H1 (cell line): ENCODE data around the gene CHD3. TPM values are rescaled to one million over a fixed set of nuclear protein-coding genes. Genes with fewer than 3 reads are reported as not detected.

Source experiments
- CBX8 ChIP-seq: fragments of 300-800, 300-1000 bp; sonication (generic); IDR thresholded peaks from 2 replicates; pipeline ENCODE4 v1.7.1; 2016; ENCODE audit warnings: low read depth, low read length, borderline replicate concordance
- EZH2 ChIP-seq: fragments of 200-600 bp; sonication (generic); IDR thresholded peaks from 2 replicates; pipeline ENCODE4 v1.7.1; 2012; ENCODE audit warnings: low read depth, mild to moderate bottlenecking, moderate library complexity, low read length, inconsistent platforms; ENCODE audit not compliant: severe bottlenecking
- JUN ChIP-seq: IDR thresholded peaks from 2 replicates; pipeline ENCODE4 v1.6.1; 2011; ENCODE audit warnings: low read depth, mild to moderate bottlenecking, improper control_type of control experiment, low read length
- SIN3A ChIP-seq, 2 experiments: IDR thresholded peaks in 1 of 2; conservative IDR thresholded peaks in 1 of 2; 2 replicates each; pipeline ENCODE4 v1.6.1; 2011 to 2012; ENCODE audit warnings: low read length in 2 of 2, improper control_type of control experiment in 1 of 2, low read depth in 1 of 2, mild to moderate bottlenecking in 1 of 2
- SP1 ChIP-seq: IDR thresholded peaks from 2 replicates; pipeline ENCODE4 v1.6.1; 2011; ENCODE audit warnings: low read depth, low read length
- polyA plus RNA-seq, 7 experiments: library from polyadenylated mRNA; depleted of rRNA in 3 of 7; stranded (reverse) in 5 of 7; unstranded in 2 of 7; fragments of >200 nt in 5 of 7; fragments of 200-250 nt in 2 of 7; gene quantifications; 1 replicate in 5 of 7; 2 replicates in 1 of 7; 4 replicates in 1 of 7; pipeline versions ENCODE4 v1.2.1 to v1.2.3, GENCODE V29; 2011 to 2013; ENCODE audit warnings: missing spikeins in 2 of 7, mixed read lengths in 2 of 7
- total RNA-seq: library from RNA; stranded (reverse); fragmentation: NEBNext Ultra II Directional; extraction: Animal tissue kit (Norgen Biotek cat#: 25700); gene quantifications from 2 replicates; pipeline ENCODE4 v1.2.1, GENCODE V29; 2021

Gene CHD3
- total and polyA plus RNA-seq, 2 of the 8 experiments (the other 6 are each of a cell fraction or from before 2014, with no cell fraction given) = 12.3 to 12.9 TPM

DNA sequence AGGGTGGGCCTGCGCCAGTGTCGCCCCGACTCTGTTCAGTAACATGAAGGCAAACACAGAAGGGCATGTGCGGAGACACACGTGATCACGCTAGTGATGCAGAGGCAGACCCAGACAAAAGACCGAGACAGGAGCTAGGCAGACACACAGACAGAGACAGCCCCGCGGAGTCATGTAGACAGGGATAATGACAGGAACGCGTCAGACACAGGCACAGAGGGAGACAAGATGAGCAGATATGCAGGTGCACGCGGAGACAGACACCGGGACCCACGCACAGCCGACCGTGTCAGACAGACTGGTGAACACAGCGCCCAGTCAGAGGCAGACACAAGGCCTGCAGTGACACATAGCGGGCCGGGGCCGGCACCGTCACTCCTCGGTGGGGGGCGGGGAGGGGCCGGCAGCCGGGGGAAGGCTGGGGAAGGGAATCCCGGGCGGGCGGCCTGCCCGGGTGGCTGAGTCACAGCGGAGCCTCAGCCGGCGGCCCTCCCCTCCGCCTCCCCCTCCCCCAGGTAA, 47.1 kb upstream of the CHD3 start (continued):
- no peak for TF ChIP-seq JUN
- peak; percentile 13 for TF ChIP-seq EZH2
- TF ChIP-seq CBX8 = no peak
- TF ChIP-seq SP1 = no peak
- peak; percentile 31 to 35; a peak in 1 of 4 replicates for TF ChIP-seq SIN3A (conservative IDR thresholded peaks at IDR 0.05 in 1 of 2, IDR thresholded peaks at IDR 0.05 in 1 of 2; ENCODE audit: low read depth in 1 of 2, low read length in 2 of 2)
